ENCODE data around the gene ASTN1. TPM values are rescaled to one million over a fixed set of nuclear protein-coding genes. Genes with fewer than 3 reads are reported as not detected.

The ASTN1 gene
- total RNA-seq, 1 donor from 2014 or later = not detected

- no peak for ATAC-seq
These were observed 180.8 kb downstream of the ASTN1 start for GRCh38 chr1:176983731-176984130.

- no peak for ATAC-seq
These were observed 187.7 kb downstream of the ASTN1 start for GRCh38 chr1:176976771-176977170.

- ATAC-seq = no peak
These were observed 188.3 kb downstream of the ASTN1 start for GRCh38 chr1:176976225-176976624.

GRCh38 chr1:176964687-176965086 lies 199.8 kb downstream of the ASTN1 start:
- ATAC-seq = no peak

- no peak for ATAC-seq
These were observed 201.3 kb downstream of the ASTN1 start for GRCh38 chr1:176963181-176963580.

GRCh38 chr1:176961678-176962077 lies 202.8 kb downstream of the ASTN1 start:
- no peak for ATAC-seq

- ATAC-seq = no peak
These were observed 205.2 kb downstream of the ASTN1 start for GRCh38 chr1:176959191-176959820.

GRCh38 chr1:176957603-176958002 lies 206.9 kb downstream of the ASTN1 start:
- no peak for ATAC-seq

GRCh38 chr1:176954242-176954641 lies 210.3 kb downstream of the ASTN1 start:
- no peak for ATAC-seq

- ATAC-seq = no peak
These were observed 213.7 kb downstream of the ASTN1 start for GRCh38 chr1:176950736-176951324.

- peak; percentile 28 for ATAC-seq
These were observed 215.4 kb downstream of the ASTN1 start for GRCh38 chr1:176949033-176949662.

- ATAC-seq = no peak
These were observed 219.9 kb downstream of the ASTN1 start for GRCh38 chr1:176944606-176945005.

GRCh38 chr1:176943783-176944182 lies 220.7 kb downstream of the ASTN1 start:
- no peak for ATAC-seq

- no peak for ATAC-seq
These were observed 222.2 kb downstream of the ASTN1 start for GRCh38 chr1:176942346-176942745.

GRCh38 chr1:176939993-176940392 lies 224.5 kb downstream of the ASTN1 start:
- ATAC-seq = no peak

GRCh38 chr1:176938375-176938774 lies 226.1 kb downstream of the ASTN1 start:
- no peak for ATAC-seq

- ATAC-seq = no peak
These were observed 230.1 kb downstream of the ASTN1 start for GRCh38 chr1:176934370-176934769.

GRCh38 chr1:176932114-176933104 lies 232.1 kb downstream of the ASTN1 start:
- no peak for ATAC-seq

GRCh38 chr1:176931526-176931925 lies 233.0 kb downstream of the ASTN1 start:
- no peak for ATAC-seq

- no peak for ATAC-seq
These were observed 238.0 kb downstream of the ASTN1 start for GRCh38 chr1:176926330-176927086.

- ATAC-seq = no peak
These were observed 239.3 kb downstream of the ASTN1 start for GRCh38 chr1:176925223-176925622.

- ATAC-seq = no peak
These were observed 241.2 kb downstream of the ASTN1 start for GRCh38 chr1:176923283-176923682.

Data from esophagus mucosa (tissue), 1 donor.